T-helper 22 cell (primary cell): ENCODE measurements around the gene SATB1.
"Not testable (repeated sequence)": the region's sequence is repeated elsewhere in the genome, so short reads cannot be mapped to it uniquely, and the experiment has no call there.

Experiments used
- DNase-seq: peaks from one replicate; pipeline ENCODE4 v3.0.0-alpha.2; 2020; ENCODE audit warnings: low read depth

Gene SATB1

GRCh38 chr3:18424729-18425640 lies at the start of gene SATB1:
TSS of gene SATB1 (minus strand) at chr3:18425339. CDS start at chr3:18420967, 4,372 bp downstream.
- DNase-seq: peak; percentile 42

- DNase-seq: no peak
These were observed 49.1 kb upstream of the SATB1 start for GRCh38 chr3:18474202-18474601.

- no peak for DNase-seq
These were observed 44.6 kb upstream of the SATB1 start for GRCh38 chr3:18469775-18470174.

- no peak for DNase-seq
These were observed 41.0 kb upstream of the SATB1 start for GRCh38 chr3:18466136-18466535.

GRCh38 chr3:18454766-18455165 lies 29.6 kb upstream of the SATB1 start:
- DNase-seq: no peak

GRCh38 chr3:18449618-18450017 lies 24.5 kb upstream of the SATB1 start:
- DNase-seq: not testable (repeated sequence)

GRCh38 chr3:18447720-18448119 lies 22.6 kb upstream of the SATB1 start:
- no peak for DNase-seq

GRCh38 chr3:18446149-18446825 lies 21.1 kb upstream of the SATB1 start:
- no peak for DNase-seq

GRCh38 chr3:18445401-18446148 lies 20.4 kb upstream of the SATB1 start:
- DNase-seq: peak; percentile 59

GRCh38 chr3:18444595-18445400 lies 19.7 kb upstream of the SATB1 start:
- peak; percentile 53 for DNase-seq

- DNase-seq: no peak
These were observed 18.8 kb upstream of the SATB1 start for GRCh38 chr3:18443665-18444594.

GRCh38 chr3:18442756-18443664 lies 17.9 kb upstream of the SATB1 start:
- no peak for DNase-seq

GRCh38 chr3:18441551-18441950 lies 16.4 kb upstream of the SATB1 start:
- no peak for DNase-seq

GRCh38 chr3:18440066-18440722 lies 15.1 kb upstream of the SATB1 start:
- DNase-seq: no peak

- DNase-seq: no peak
These were observed 14.1 kb upstream of the SATB1 start for GRCh38 chr3:18439281-18439680.

GRCh38 chr3:18438586-18438985 lies 13.4 kb upstream of the SATB1 start:
- DNase-seq: peak; percentile 24

GRCh38 chr3:18436213-18436612 lies 11.1 kb upstream of the SATB1 start:
- DNase-seq: no peak

GRCh38 chr3:18434711-18435110 lies 9.6 kb upstream of the SATB1 start:
- no peak for DNase-seq

GRCh38 chr3:18432752-18433151 lies 7.6 kb upstream of the SATB1 start:
- no peak for DNase-seq
